ENCODE data around the gene ITPR2.

ITPR2 gene

GRCh38 chr12:26808766-26809476 is 24.1 kb downstream of the ITPR2 start:
- Histone ChIP-seq H3K27me3 (ENCODE audit: control insufficient read depth, insufficient read depth, low read length) (no peaks in the 10 kb centered on the region), H3K4me1 (ENCODE audit: control insufficient read depth, insufficient read depth, low read length) (no peaks in the 10 kb centered on the region)

GRCh38 chr12:26807292-26807691 is 25.7 kb downstream of the ITPR2 start:
- H3K27me3 ChIP-seq (ENCODE audit: control insufficient read depth, insufficient read depth, low read length), result no peaks in the 10 kb centered on the region
- H3K9me3 ChIP-seq (ENCODE audit: control insufficient read depth, low read length), result no peaks in the 10 kb centered on the region
- peaks cover 5% of the 10 kb centered on the region for H3K4me1 ChIP-seq (ENCODE audit: control insufficient read depth, insufficient read depth, low read length)
- H3K4me3 ChIP-seq (ENCODE audit: low read length), result no peak overlapping the region
- no peak overlapping the region for H3K9ac ChIP-seq (ENCODE audit: low read length)
- no peaks in the 10 kb centered on the region for H3K36me3 ChIP-seq (ENCODE audit: control insufficient read depth, insufficient read depth, low read length)

More at GRCh38 chr12:26808766-26809476, 24.1 kb downstream of the ITPR2 start:
- Histone ChIP-seq H3K4me3 (ENCODE audit: low read length) (no peak overlapping the region), H3K9ac (ENCODE audit: low read length) (no peak overlapping the region), H3K36me3 (ENCODE audit: control insufficient read depth, insufficient read depth, low read length) (no peaks in the 10 kb centered on the region), H3K9me3 (ENCODE audit: control insufficient read depth, low read length) (no peaks in the 10 kb centered on the region)

GRCh38 chr12:26806556-26806955 is 26.4 kb downstream of the ITPR2 start:
- H3K9me3 ChIP-seq (ENCODE audit: control insufficient read depth, low read length), result no peaks in the 10 kb centered on the region
- H3K4me3 ChIP-seq (ENCODE audit: low read length), result no peak overlapping the region
- no peaks in the 10 kb centered on the region for H3K36me3 ChIP-seq (ENCODE audit: control insufficient read depth, insufficient read depth, low read length)
- no peak overlapping the region for H3K9ac ChIP-seq (ENCODE audit: low read length)
- peaks cover 5% of the 10 kb centered on the region for H3K4me1 ChIP-seq (ENCODE audit: control insufficient read depth, insufficient read depth, low read length)
- no peaks in the 10 kb centered on the region for H3K27me3 ChIP-seq (ENCODE audit: control insufficient read depth, insufficient read depth, low read length)

DNA sequence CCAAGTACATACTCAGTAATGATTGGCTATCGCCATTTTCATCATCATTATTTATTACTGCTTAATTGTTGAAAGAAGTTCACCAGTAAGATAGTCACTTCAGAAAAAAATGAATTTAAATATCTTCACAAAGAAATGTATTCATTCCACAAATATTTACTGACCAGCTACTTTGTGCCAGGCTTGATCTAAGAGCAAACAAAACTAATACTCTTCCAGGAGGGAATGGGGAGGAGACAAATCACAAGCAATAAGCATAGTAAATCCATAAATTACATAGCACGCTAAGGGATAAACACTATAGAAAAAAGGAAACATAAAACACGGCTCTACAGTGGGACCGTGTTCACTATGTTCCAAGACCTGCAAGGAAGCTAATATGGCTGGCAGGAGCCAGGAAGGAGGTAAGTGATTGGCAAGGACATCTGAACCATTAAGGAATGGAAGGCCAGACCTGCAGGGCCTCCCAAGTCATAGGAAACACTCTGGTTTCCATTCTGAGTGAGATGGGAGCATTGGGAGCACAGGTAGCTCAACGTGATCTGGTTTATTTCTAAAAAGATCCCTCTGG is 27.5 kb downstream of the ITPR2 start:
- H3K36me3 ChIP-seq (ENCODE audit: control insufficient read depth, insufficient read depth, low read length), result no peaks in the 10 kb centered on the region
- no peak overlapping the region for H3K4me3 ChIP-seq (ENCODE audit: low read length)
- no peaks in the 10 kb centered on the region for H3K27me3 ChIP-seq (ENCODE audit: control insufficient read depth, insufficient read depth, low read length)
- H3K4me1 ChIP-seq (ENCODE audit: control insufficient read depth, insufficient read depth, low read length), result peaks cover 5% of the 10 kb centered on the region
- H3K9me3 ChIP-seq (ENCODE audit: control insufficient read depth, low read length), result no peaks in the 10 kb centered on the region
- H3K9ac ChIP-seq (ENCODE audit: low read length), result no peak overlapping the region

DNA sequence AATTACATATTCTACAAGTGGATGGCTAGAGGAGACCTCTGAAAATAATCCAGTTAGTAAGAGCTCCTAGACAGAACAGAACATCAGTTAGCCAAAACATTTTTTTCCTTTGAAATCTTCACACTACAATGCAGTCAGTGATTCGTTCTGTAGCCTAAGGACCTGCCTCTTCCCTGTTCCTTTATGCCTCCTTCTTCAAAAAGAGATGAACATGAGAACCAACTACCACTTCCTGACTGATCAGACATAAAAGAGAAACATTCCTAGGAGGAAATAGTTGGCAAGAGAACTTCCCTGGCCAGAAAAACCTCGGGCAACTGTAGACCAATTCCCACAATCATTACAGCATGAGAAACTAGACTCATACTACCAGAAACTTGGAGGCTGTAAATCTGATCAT is 29.4 kb downstream of the ITPR2 start:
- Histone ChIP-seq H3K9me3 (ENCODE audit: control insufficient read depth, low read length) (no peaks in the 10 kb centered on the region), H3K9ac (ENCODE audit: low read length) (no peak overlapping the region), H3K4me1 (ENCODE audit: control insufficient read depth, insufficient read depth, low read length) (peaks cover 5% of the 10 kb centered on the region), H3K27me3 (ENCODE audit: control insufficient read depth, insufficient read depth, low read length) (no peaks in the 10 kb centered on the region), H3K36me3 (ENCODE audit: control insufficient read depth, insufficient read depth, low read length) (no peaks in the 10 kb centered on the region), H3K4me3 (ENCODE audit: low read length) (no peak overlapping the region)

DNA sequence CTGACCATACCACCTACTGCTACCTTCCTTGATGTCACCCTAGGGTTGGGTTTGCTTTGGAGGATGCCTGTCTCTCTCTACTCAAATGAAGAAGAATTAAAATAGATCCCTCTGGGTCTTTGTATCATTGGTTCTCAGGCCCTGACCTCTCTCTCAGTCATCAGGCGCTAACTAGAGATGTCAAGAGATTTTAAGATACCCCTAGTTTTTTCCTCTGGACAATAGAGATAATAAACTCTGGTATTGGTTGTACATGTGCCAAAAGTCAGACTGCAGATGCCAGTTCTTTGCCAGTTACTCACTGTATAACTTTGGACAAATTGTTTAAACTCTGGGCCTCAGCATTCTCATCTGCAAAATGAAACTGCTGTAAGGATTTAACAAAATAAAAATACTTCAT is 31.5 kb downstream of the ITPR2 start:
- Histone ChIP-seq H3K27me3 (ENCODE audit: control insufficient read depth, insufficient read depth, low read length) (no peaks in the 10 kb centered on the region), H3K4me3 (ENCODE audit: low read length) (no peak overlapping the region), H3K9ac (ENCODE audit: low read length) (no peak overlapping the region), H3K9me3 (ENCODE audit: control insufficient read depth, low read length) (no peaks in the 10 kb centered on the region), H3K36me3 (ENCODE audit: control insufficient read depth, insufficient read depth, low read length) (no peaks in the 10 kb centered on the region), H3K4me1 (ENCODE audit: control insufficient read depth, insufficient read depth, low read length) (peaks cover 5% of the 10 kb centered on the region)

GRCh38 chr12:26800858-26801257 is 32.1 kb downstream of the ITPR2 start:
- H3K4me3 ChIP-seq (ENCODE audit: low read length), result no peak overlapping the region
- peaks cover 5% of the 10 kb centered on the region for H3K4me1 ChIP-seq (ENCODE audit: control insufficient read depth, insufficient read depth, low read length)
- no peak overlapping the region for H3K9ac ChIP-seq (ENCODE audit: low read length)
- H3K9me3 ChIP-seq (ENCODE audit: control insufficient read depth, low read length), result no peaks in the 10 kb centered on the region
- no peaks in the 10 kb centered on the region for H3K27me3 ChIP-seq (ENCODE audit: control insufficient read depth, insufficient read depth, low read length)
- H3K36me3 ChIP-seq (ENCODE audit: control insufficient read depth, insufficient read depth, low read length), result no peaks in the 10 kb centered on the region

DNA sequence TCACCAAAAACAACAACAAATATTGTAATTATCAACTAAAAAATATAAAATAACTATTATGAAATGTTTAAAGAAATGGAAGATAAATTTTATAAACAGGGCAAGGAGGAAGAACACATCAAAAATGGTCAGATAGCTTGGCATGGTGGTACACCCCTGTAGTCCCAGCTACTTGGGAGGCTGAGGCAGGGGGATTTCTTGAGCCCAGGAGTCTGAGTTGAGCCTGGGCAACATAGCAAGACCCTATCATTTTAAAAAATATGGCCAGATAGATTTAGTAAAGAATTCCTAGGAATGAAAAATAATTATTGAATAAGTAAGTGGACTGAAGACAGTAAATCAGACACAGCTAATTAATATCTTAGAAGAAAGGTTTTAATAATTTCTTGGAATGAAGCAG is 32.6 kb downstream of the ITPR2 start:
- peaks cover 5% of the 10 kb centered on the region for H3K4me1 ChIP-seq (ENCODE audit: control insufficient read depth, insufficient read depth, low read length)

DNA sequence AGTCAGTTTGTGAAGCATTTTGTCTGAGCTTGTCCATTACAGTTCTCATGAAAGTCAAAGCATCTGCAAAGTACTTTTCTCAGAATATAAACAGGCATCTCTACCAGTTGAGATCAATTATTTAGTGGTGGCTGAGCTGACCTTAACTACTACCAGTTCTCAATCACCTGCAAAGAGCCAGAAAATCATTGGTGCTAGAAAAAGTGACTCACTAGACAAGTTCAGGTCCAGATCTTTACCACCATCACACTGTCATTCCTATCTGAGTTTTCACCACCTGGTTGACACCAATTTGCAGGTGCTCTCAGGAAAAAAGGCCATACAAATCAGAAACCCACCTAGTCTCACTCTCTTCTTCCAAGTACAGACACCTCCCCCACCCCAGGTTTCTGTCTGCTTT is 33.3 kb downstream of the ITPR2 start:
- Histone ChIP-seq H3K4me3 (ENCODE audit: low read length) (no peak overlapping the region), H3K36me3 (ENCODE audit: control insufficient read depth, insufficient read depth, low read length) (no peaks in the 10 kb centered on the region), H3K9ac (ENCODE audit: low read length) (no peak overlapping the region), H3K9me3 (ENCODE audit: control insufficient read depth, low read length) (no peaks in the 10 kb centered on the region), H3K27me3 (ENCODE audit: control insufficient read depth, insufficient read depth, low read length) (no peaks in the 10 kb centered on the region), H3K4me1 (ENCODE audit: control insufficient read depth, insufficient read depth, low read length) (peaks cover 5% of the 10 kb centered on the region)

More for the DNA sequence above, 32.6 kb downstream of the ITPR2 start:
- Histone ChIP-seq H3K9ac (ENCODE audit: low read length) (no peak overlapping the region), H3K9me3 (ENCODE audit: control insufficient read depth, low read length) (no peaks in the 10 kb centered on the region), H3K36me3 (ENCODE audit: control insufficient read depth, insufficient read depth, low read length) (no peaks in the 10 kb centered on the region), H3K27me3 (ENCODE audit: control insufficient read depth, insufficient read depth, low read length) (no peaks in the 10 kb centered on the region), H3K4me3 (ENCODE audit: low read length) (no peak overlapping the region)

DNA sequence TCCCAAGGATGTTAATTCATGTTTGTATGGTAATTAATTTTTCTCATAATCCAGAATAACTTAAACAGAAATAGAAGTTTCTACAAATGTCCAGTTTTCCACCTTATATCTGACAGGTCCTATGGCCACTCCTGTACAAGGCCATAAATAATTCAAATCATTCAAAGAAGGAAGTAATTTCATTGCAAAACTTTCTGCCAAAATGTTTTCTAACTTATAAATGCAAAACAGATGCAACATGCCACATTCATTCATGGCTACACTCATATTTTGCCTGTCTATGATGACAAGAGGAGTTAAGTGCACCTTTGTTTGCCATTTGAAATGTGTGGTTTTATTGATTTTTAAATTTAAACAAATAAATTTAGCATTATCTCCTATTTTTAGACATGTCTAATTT is 34.4 kb downstream of the ITPR2 start:
- H3K36me3 ChIP-seq (ENCODE audit: control insufficient read depth, insufficient read depth, low read length), result no peaks in the 10 kb centered on the region
- peaks cover 4% of the 10 kb centered on the region for H3K4me1 ChIP-seq (ENCODE audit: control insufficient read depth, insufficient read depth, low read length)
- H3K9me3 ChIP-seq (ENCODE audit: control insufficient read depth, low read length), result no peaks in the 10 kb centered on the region
- no peak overlapping the region for H3K4me3 ChIP-seq (ENCODE audit: low read length)
- no peaks in the 10 kb centered on the region for H3K27me3 ChIP-seq (ENCODE audit: control insufficient read depth, insufficient read depth, low read length)
- no peak overlapping the region for H3K9ac ChIP-seq (ENCODE audit: low read length)

- H3K4me3 ChIP-seq (ENCODE audit: low read length), result no peak overlapping the region
- no peak overlapping the region for H3K9ac ChIP-seq (ENCODE audit: low read length)
- H3K36me3 ChIP-seq (ENCODE audit: control insufficient read depth, insufficient read depth, low read length), result no peaks in the 10 kb centered on the region
- no peaks in the 10 kb centered on the region for H3K9me3 ChIP-seq (ENCODE audit: control insufficient read depth, low read length)
- no peaks in the 10 kb centered on the region for H3K4me1 ChIP-seq (ENCODE audit: control insufficient read depth, insufficient read depth, low read length)
- no peaks in the 10 kb centered on the region for H3K27me3 ChIP-seq (ENCODE audit: control insufficient read depth, insufficient read depth, low read length)
These were observed 35.0 kb downstream of the ITPR2 start for GRCh38 chr12:26798023-26798422.

DNA sequence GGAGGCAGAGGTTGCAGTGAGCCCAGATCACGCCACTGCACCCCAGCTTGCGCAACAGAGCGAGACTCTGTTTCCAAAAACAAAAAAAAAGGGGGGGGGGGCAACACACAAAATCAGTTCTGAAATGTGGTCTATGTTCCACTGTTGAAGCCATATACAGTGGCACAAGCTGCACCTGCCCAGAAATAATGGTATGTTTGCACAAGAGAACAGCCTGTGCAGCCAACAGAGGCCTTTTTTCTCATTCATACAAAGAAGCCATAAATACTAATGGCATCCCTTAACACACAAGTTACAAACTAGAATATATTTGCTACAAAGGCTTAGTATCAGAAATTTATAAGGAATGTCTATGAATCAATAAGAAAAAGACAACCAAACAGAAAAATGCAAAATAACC is 37.1 kb downstream of the ITPR2 start:
- no peaks in the 10 kb centered on the region for H3K4me1 ChIP-seq (ENCODE audit: control insufficient read depth, insufficient read depth, low read length)
- no peak overlapping the region for H3K9ac ChIP-seq (ENCODE audit: low read length)
- no peaks in the 10 kb centered on the region for H3K36me3 ChIP-seq (ENCODE audit: control insufficient read depth, insufficient read depth, low read length)
- H3K9me3 ChIP-seq (ENCODE audit: control insufficient read depth, low read length), result no peaks in the 10 kb centered on the region
- no peaks in the 10 kb centered on the region for H3K27me3 ChIP-seq (ENCODE audit: control insufficient read depth, insufficient read depth, low read length)
- no peak overlapping the region for H3K4me3 ChIP-seq (ENCODE audit: low read length)

All from mucosa of stomach (tissue), 1 donor.